GM19395 (cell line): ENCODE results near the gene PRPH2.
"Not testable (repeated sequence)": the region's sequence is repeated elsewhere in the genome, so short reads cannot be mapped to it uniquely, and the experiment has no call there.

Experiments
- ATAC-seq: cut with Tn5 transposase; IDR thresholded peaks from one replicate; pipeline ENCODE4 v1.9.1; 2021; ENCODE audit warnings: mild to moderate bottlenecking, moderate library complexity; ENCODE audit not compliant: unreplicated experiment

Gene PRPH2

GRCh38 chr6:42702200-42702599 lies 20.2 kb downstream of the PRPH2 start:
- ATAC-seq, result no peak

GRCh38 chr6:42698217-42698616 lies 24.2 kb downstream of the PRPH2 start:
- no peak for ATAC-seq

- no peak for ATAC-seq
Observed at GRCh38 chr6:42697268-42697655, 25.1 kb downstream of the PRPH2 start.

GRCh38 chr6:42696526-42697267 lies 25.7 kb downstream of the PRPH2 start:
- no peak for ATAC-seq

GRCh38 chr6:42694586-42694985 lies 27.8 kb downstream of the PRPH2 start:
- ATAC-seq, result no peak

- no peak for ATAC-seq
Observed at GRCh38 chr6:42693725-42694323, 28.6 kb downstream of the PRPH2 start.

GRCh38 chr6:42692137-42692911 lies 30.1 kb downstream of the PRPH2 start:
- ATAC-seq, result no peak

- no peak for ATAC-seq
Observed at GRCh38 chr6:42690872-42691271, 31.5 kb downstream of the PRPH2 start.

- ATAC-seq, result no peak
Observed at GRCh38 chr6:42690151-42690702, 32.2 kb downstream of the PRPH2 start.

- no peak for ATAC-seq
Observed at GRCh38 chr6:42689371-42689770, 33.0 kb downstream of the PRPH2 start.

GRCh38 chr6:42688281-42688680 lies 34.1 kb downstream of the PRPH2 start:
- no peak for ATAC-seq

GRCh38 chr6:42679358-42679757 lies 43.0 kb downstream of the PRPH2 start:
- ATAC-seq, result no peak

GRCh38 chr6:42674780-42675179 lies 47.6 kb downstream of the PRPH2 start:
- ATAC-seq, result no peak

GRCh38 chr6:42674368-42674767 lies 48.0 kb downstream of the PRPH2 start:
- not testable (repeated sequence) for ATAC-seq

GRCh38 chr6:42664718-42665117 lies 57.7 kb downstream of the PRPH2 start:
- ATAC-seq, result no peak

- ATAC-seq, result no peak
Observed at GRCh38 chr6:42661540-42662153, 60.8 kb downstream of the PRPH2 start.

GRCh38 chr6:42659806-42660205 lies 62.6 kb downstream of the PRPH2 start:
- no peak for ATAC-seq

GRCh38 chr6:42653851-42654250 lies 68.5 kb downstream of the PRPH2 start:
- no peak for ATAC-seq

- no peak for ATAC-seq
Observed at GRCh38 chr6:42652024-42652746, 70.2 kb downstream of the PRPH2 start.
